ENCODE results near the gene MPP2. TPM values are rescaled to one million over a fixed set of nuclear protein-coding genes. Genes with fewer than 3 reads are reported as not detected.

The MPP2 gene
- total RNA-seq, 1 experiment from 2014 or later: 5.6 TPM

DNA sequence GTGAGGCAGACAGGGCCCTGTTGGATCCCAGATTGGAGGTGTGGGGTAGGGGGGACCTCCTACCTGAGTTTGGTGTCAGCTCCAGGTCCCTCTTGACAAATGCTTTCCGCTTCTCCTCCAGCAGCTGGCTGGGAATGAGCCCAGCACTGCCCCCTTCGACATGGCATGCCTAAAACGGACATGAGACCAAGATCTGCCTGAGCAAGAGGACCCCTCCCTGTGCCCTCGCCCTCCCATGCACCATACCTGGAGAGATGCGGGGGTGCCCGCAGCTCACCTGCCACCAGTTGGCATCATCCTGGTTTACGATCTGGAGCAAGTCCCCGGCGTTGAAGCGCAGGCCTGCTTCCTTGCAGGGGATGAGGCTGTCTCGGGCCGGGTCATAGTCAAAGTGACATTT, 26.2 kb downstream of the MPP2 start:
- ChIA-PET POLR2A (no interaction called here), CTCF (interaction anchor here (0.6 to 0.9 kb wide), 5 partner anchors 26 to 688 kb away, joined by 3 to 6 read pairs (median 3); partner anchors contain the start of gene MPP2)
- Mint-ChIP-seq H3K4me3 (ENCODE audit: unreplicated experiment) (no peak overlapping the region), H3K27ac (ENCODE audit: unreplicated experiment) (no peak overlapping the region), H3K27me3 (ENCODE audit: insufficient read depth, unreplicated experiment) (peaks cover 2% of the 10 kb centered on the region), H3K4me1 (ENCODE audit: low read depth, unreplicated experiment) (peaks cover 8% of the 10 kb centered on the region), H3K36me3 (ENCODE audit: insufficient read depth, unreplicated experiment) (no peaks in the 10 kb centered on the region), H3K9me3 (ENCODE audit: unreplicated experiment) (no peaks in the 10 kb centered on the region)
- peaks cover 11% of the 10 kb centered on the region for H3K4me1 ChIP-seq
- H3K36me3 ChIP-seq (ENCODE audit: control insufficient read depth, insufficient read depth, low read length): no peaks in the 10 kb centered on the region; the same call in 1 of the 2 replicates
- intact Hi-C loops (cut with micrococcal nuclease; ENCODE audit: unreplicated experiment): no loop called here
- H3K4me3 ChIP-seq (ENCODE audit: low read depth, low read length): no peak overlapping the region
- no peaks in the 10 kb centered on the region for H3K9me3 ChIP-seq
- BruUV-seq (replicated peaks): no TSS peak
- H3K27me3 ChIP-seq (replicated peaks; ENCODE audit: control insufficient read depth, insufficient read depth, low read length): no peaks in the 10 kb centered on the region
- TF ChIP-seq, protein P1, sequence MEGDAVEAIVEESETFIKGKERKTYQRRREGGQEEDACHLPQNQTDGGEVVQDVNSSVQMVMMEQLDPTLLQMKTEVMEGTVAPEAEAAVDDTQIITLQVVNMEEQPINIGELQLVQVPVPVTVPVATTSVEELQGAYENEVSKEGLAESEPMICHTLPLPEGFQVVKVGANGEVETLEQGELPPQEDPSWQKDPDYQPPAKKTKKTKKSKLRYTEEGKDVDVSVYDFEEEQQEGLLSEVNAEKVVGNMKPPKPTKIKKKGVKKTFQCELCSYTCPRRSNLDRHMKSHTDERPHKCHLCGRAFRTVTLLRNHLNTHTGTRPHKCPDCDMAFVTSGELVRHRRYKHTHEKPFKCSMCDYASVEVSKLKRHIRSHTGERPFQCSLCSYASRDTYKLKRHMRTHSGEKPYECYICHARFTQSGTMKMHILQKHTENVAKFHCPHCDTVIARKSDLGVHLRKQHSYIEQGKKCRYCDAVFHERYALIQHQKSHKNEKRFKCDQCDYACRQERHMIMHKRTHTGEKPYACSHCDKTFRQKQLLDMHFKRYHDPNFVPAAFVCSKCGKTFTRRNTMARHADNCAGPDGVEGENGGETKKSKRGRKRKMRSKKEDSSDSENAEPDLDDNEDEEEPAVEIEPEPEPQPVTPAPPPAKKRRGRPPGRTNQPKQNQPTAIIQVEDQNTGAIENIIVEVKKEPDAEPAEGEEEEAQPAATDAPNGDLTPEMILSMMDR (IDR thresholded peaks at IDR 0.05; ENCODE audit: insufficient read depth in 1 of 2, low read depth in 1 of 2, low read length in 1 of 2, severe bottlenecking in 1 of 2, unreplicated experiment in 1 of 2): no peak
- DNase-seq: no peak

DNA sequence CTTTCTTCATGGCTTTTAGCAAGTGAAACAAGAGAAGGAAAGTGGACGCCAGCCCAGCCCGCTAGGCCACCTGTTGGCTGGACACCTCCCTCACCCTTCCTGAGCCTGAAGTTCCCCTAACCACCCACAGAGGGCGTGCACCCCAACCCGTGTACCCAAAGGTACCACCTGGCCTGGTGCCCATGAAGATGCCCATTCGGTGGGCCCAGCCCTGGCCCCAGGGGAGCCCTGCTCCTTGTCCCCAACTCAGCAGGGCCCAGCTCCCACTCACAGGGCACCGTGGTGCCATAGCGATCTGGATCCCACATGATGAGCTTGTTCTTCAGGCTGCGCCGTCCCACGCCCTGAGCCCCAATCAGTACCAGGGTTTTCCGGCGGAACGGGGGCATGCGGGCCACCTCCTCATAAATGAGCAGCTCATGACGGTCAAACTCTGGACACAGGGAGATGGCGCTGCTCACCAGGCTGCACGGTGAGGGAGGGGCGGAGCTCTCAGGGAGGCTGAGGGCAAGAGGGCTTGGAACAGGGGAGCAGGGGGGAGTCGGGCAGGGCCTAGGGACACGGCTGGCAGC, 26.8 kb downstream of the MPP2 start:
- H3K36me3 ChIP-seq (ENCODE audit: control insufficient read depth, insufficient read depth, low read length): no peaks in the 10 kb centered on the region; the same call in 1 of the 2 replicates
- no peak overlapping the region for H3K4me3 ChIP-seq (ENCODE audit: low read depth, low read length)
- POLR2A ChIA-PET: no interaction called here
- H3K27me3 ChIP-seq (replicated peaks; ENCODE audit: control insufficient read depth, insufficient read depth, low read length): no peaks in the 10 kb centered on the region
- no peaks in the 10 kb centered on the region for H3K9me3 Mint-ChIP-seq (ENCODE audit: unreplicated experiment)
- intact Hi-C loops (cut with micrococcal nuclease; ENCODE audit: unreplicated experiment): no loop called here
- no peak overlapping the region for H3K4me3 Mint-ChIP-seq (ENCODE audit: unreplicated experiment)
- no peaks in the 10 kb centered on the region for H3K36me3 Mint-ChIP-seq (ENCODE audit: insufficient read depth, unreplicated experiment)
- CTCF ChIA-PET: interaction anchor here (0.6 to 0.9 kb wide), 5 partner anchors 26 to 688 kb away, joined by 3 to 6 read pairs (median 3); partner anchors contain the start of gene MPP2
- peaks cover 10% of the 10 kb centered on the region for H3K4me1 ChIP-seq
- no peak overlapping the region for H3K27ac Mint-ChIP-seq (ENCODE audit: unreplicated experiment)
- peaks cover 8% of the 10 kb centered on the region for H3K4me1 Mint-ChIP-seq (ENCODE audit: low read depth, unreplicated experiment)
- peaks cover 2% of the 10 kb centered on the region for H3K27me3 Mint-ChIP-seq (ENCODE audit: insufficient read depth, unreplicated experiment)
- H3K9me3 ChIP-seq: no peaks in the 10 kb centered on the region
- TF ChIP-seq, protein P1 (IDR thresholded peaks at IDR 0.05; ENCODE audit: insufficient read depth in 1 of 2, low read depth in 1 of 2, low read length in 1 of 2, severe bottlenecking in 1 of 2, unreplicated experiment in 1 of 2): peak; percentile 76 to 84
- no TSS peak for BruUV-seq (replicated peaks)
- DNase-seq: peak in 1 of 2 experiments; percentile 63

DNA sequence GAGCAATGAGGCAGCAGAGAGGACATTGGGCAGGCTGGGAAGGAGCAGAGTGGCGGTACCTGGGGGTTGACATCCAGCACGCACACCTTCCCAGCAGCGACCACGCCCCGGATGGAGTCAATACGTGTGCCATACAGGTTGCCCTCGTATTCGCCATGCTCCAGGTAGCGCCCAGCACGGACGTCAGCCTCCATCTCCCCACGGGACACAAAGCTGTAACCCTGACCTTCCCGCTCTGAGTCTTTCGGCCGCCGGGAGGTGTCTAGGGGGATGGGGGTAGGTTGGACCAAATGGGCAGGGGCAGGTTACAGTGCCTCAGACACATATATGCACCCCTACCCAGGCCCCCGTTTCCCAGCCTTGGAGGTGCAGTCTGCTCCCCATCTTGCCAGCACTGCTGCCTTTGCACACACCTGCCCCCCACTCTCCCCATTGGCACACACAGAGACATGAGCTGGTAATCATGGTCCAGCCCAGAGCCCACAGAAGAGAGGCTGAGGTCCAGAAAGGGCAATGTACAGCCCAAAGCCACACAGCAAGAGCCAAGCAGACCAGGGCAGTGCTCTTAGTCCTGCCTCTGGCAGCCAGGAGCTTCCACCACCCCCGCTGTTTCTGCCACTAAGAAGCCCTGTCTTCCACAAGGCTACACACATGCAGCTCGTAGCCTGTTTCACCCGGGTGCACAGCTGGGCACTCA, 27.5 kb downstream of the MPP2 start:
- POLR2A ChIA-PET: no interaction called here

More for the DNA sequence above, 27.5 kb downstream of the MPP2 start:
- Histone ChIP-seq H3K9me3 (no peaks in the 10 kb centered on the region), H3K27me3 (replicated peaks; ENCODE audit: control insufficient read depth, insufficient read depth, low read length) (no peaks in the 10 kb centered on the region), H3K4me1 (peaks cover 10% of the 10 kb centered on the region), H3K36me3 (ENCODE audit: control insufficient read depth, insufficient read depth, low read length) (no peaks in the 10 kb centered on the region; the same call in 1 of the 2 replicates), H3K4me3 (ENCODE audit: low read depth, low read length) (no peak overlapping the region)
- no peaks in the 10 kb centered on the region for H3K27me3 Mint-ChIP-seq (ENCODE audit: insufficient read depth, unreplicated experiment)
- intact Hi-C loops (cut with micrococcal nuclease; ENCODE audit: unreplicated experiment): loop anchor here (2.0 to 5.0 kb wide), 3 partner anchors 21 to 62 kb away; partner anchors contain the start of gene PPY
- CTCF ChIA-PET: interaction anchor here (0.6 kb wide), 1 partner anchor 205 kb away, joined by 3 read pairs; no protein-coding TSS in a partner anchor
- no peak overlapping the region for H3K4me3 Mint-ChIP-seq (ENCODE audit: unreplicated experiment)
- no peaks in the 10 kb centered on the region for H3K36me3 Mint-ChIP-seq (ENCODE audit: insufficient read depth, unreplicated experiment)
- H3K4me1 Mint-ChIP-seq (ENCODE audit: low read depth, unreplicated experiment): peaks cover 8% of the 10 kb centered on the region
- TF ChIP-seq, protein P1 (IDR thresholded peaks at IDR 0.05; ENCODE audit: insufficient read depth in 1 of 2, low read depth in 1 of 2, low read length in 1 of 2, severe bottlenecking in 1 of 2, unreplicated experiment in 1 of 2): no peak
- BruUV-seq (replicated peaks): no TSS peak
- no peak overlapping the region for H3K27ac Mint-ChIP-seq (ENCODE audit: unreplicated experiment)
- H3K9me3 Mint-ChIP-seq (ENCODE audit: unreplicated experiment): no peaks in the 10 kb centered on the region
- no peak for DNase-seq

Data from Caco-2 (cell line).